Mesendoderm (in vitro differentiated cells): ENCODE data around the gene NAALADL1.
A peak's percentile ranks its signal among the peaks of the same experiment; 100 is the strongest.
"Not testable (repeated sequence)": the region's sequence is repeated elsewhere in the genome, so short reads cannot be mapped to it uniquely, and the experiment has no call there.

Source experiments
- DNase-seq: peaks from one replicate; pipeline ENCODE4 v3.0.0; 2013
- H2AK5ac ChIP-seq: 2 replicates; pipeline ENCODE4 v1.6.1; 2013; ENCODE audit warnings: low read length, inconsistent platforms
- H2BK120ac ChIP-seq: 2 replicates; pipeline ENCODE4 v1.6.1; 2013; ENCODE audit warnings: low read depth, mild to moderate bottlenecking, low read length, moderate library complexity, mixed read lengths
- H2BK15ac ChIP-seq: replicated peaks from 2 replicates; pipeline ENCODE4 v1.6.1; 2013; ENCODE audit warnings: low read depth, mild to moderate bottlenecking, moderate library complexity
- H2BK5ac ChIP-seq: 2 replicates; pipeline ENCODE4 v1.6.1; 2013; ENCODE audit warnings: low read length, inconsistent platforms
- H3K18ac ChIP-seq: 2 replicates; pipeline ENCODE4 v1.6.1; 2013; ENCODE audit warnings: mild to moderate bottlenecking, low read length, mixed read lengths
- H3K23ac ChIP-seq: one replicate; pipeline ENCODE4 v1.6.1; 2013; ENCODE audit warnings: low read length
- H3K27ac ChIP-seq: 2 replicates; pipeline ENCODE4 v1.5.1; 2013; ENCODE audit warnings: low read depth, mild to moderate bottlenecking, inconsistent platforms, low read length, moderate library complexity
- H3K27me3 ChIP-seq: 2 replicates; pipeline ENCODE4 v1.6.1; 2013; ENCODE audit warnings: low read length, control low read depth, mild to moderate bottlenecking, inconsistent platforms; ENCODE audit not compliant: insufficient read depth, poor library complexity
- H3K36me3 ChIP-seq: 2 replicates; pipeline ENCODE4 v1.6.1; 2013; ENCODE audit warnings: low read length, inconsistent platforms; ENCODE audit not compliant: control insufficient read depth, insufficient read depth
- H3K4ac ChIP-seq: one replicate; pipeline ENCODE4 v1.6.1; 2013; ENCODE audit warnings: low read depth, mild to moderate bottlenecking, low read length, moderate library complexity
- H3K4me1 ChIP-seq: 2 replicates; pipeline ENCODE4 v1.6.1; 2013; ENCODE audit warnings: low read depth, low read length, inconsistent platforms; ENCODE audit not compliant: control insufficient read depth
- H3K4me2 ChIP-seq: 2 replicates; pipeline ENCODE4 v1.6.1; 2013; ENCODE audit warnings: low read length
- H3K4me3 ChIP-seq: 2 replicates; pipeline ENCODE4 v1.5.1; 2013; ENCODE audit warnings: mild to moderate bottlenecking, low read length
- H3K56ac ChIP-seq: one replicate; pipeline ENCODE4 v1.6.1; 2013; ENCODE audit warnings: low read length
- H3K79me1 ChIP-seq: 2 replicates; pipeline ENCODE4 v1.6.1; 2013; ENCODE audit warnings: low read length, inconsistent platforms
- H3K79me2 ChIP-seq: 2 replicates; pipeline ENCODE4 v1.6.1; 2013; ENCODE audit warnings: mild to moderate bottlenecking, low read length; ENCODE audit not compliant: control insufficient read depth, insufficient read depth
- H3K9ac ChIP-seq: 2 replicates; pipeline ENCODE4 v1.6.1; 2013; ENCODE audit warnings: low read length, inconsistent platforms
- H4K5ac ChIP-seq: one replicate; pipeline ENCODE4 v1.6.1; 2013; ENCODE audit warnings: low read length
- H4K8ac ChIP-seq: one replicate; pipeline ENCODE4 v1.6.1; 2013; ENCODE audit warnings: low read depth, mild to moderate bottlenecking, control low read depth, low read length, moderate library complexity
- WGBS: extraction: QIAGEN DNeasy Blood & Tissue Kit; methylation state at CpG from one replicate; pipeline ENCODE4 v1.1.7; 2013; ENCODE audit warnings: low lambda C conversion rate, missing lambda C conversion rate; ENCODE audit not compliant: insufficient coverage; ENCODE audit errors: extremely low coverage; 5-methylcytosine and 5-hydroxymethylcytosine counted together

Gene NAALADL1

GRCh38 chr11:65003968-65004367 lies 54.4 kb downstream of the NAALADL1 start:
- not testable (repeated sequence) for H2BK5ac ChIP-seq, H3K79me2 ChIP-seq, H3K4me1 ChIP-seq, H3K27me3 ChIP-seq, DNase-seq, H3K9ac ChIP-seq, H2BK120ac ChIP-seq, H3K4me2 ChIP-seq, H3K18ac ChIP-seq, H3K4ac ChIP-seq, H3K23ac ChIP-seq, H2BK15ac ChIP-seq, H4K8ac ChIP-seq, H3K56ac ChIP-seq, H3K27ac ChIP-seq, H4K5ac ChIP-seq, H3K79me1 ChIP-seq, H3K36me3 ChIP-seq, H2AK5ac ChIP-seq, H3K4me3 ChIP-seq
- no CpG with 5 or more reads among the region's 3 CpGs for WGBS

GRCh38 chr11:65003282-65003681 lies 55.1 kb downstream of the NAALADL1 start:
- WGBS: no CpG with 5 or more reads among the region's 7 CpGs
- Histone ChIP-seq H4K5ac (no peak overlapping the region), H3K4me2 (no peak overlapping the region)

GRCh38 chr11:65002706-65003105 lies 55.6 kb downstream of the NAALADL1 start:
- Histone ChIP-seq H3K4me1 (no peaks in the 10 kb centered on the region), H3K56ac (no peak overlapping the region), H2BK120ac (no peak overlapping the region), H3K23ac (no peak overlapping the region), H2AK5ac (no peak overlapping the region), H3K4me3 (no peak overlapping the region), H3K27ac (no peak overlapping the region), H3K9ac (no peak overlapping the region), H2BK15ac (no peak overlapping the region), H3K79me2 (no peaks in the 10 kb centered on the region), H4K8ac (no peak overlapping the region), H3K36me3 (no peaks in the 10 kb centered on the region), H3K4ac (no peak overlapping the region), H3K18ac (no peak overlapping the region), H4K5ac (no peak overlapping the region), H3K4me2 (no peak overlapping the region), H3K79me1 (no peaks in the 10 kb centered on the region), H3K27me3 (no peaks in the 10 kb centered on the region), H2BK5ac (no peak overlapping the region)
- WGBS: no CpG with 5 or more reads among the region's 5 CpGs
- no peak for DNase-seq

More at GRCh38 chr11:65003282-65003681, 55.1 kb downstream of the NAALADL1 start:
- Histone ChIP-seq H3K18ac (no peak overlapping the region), H3K27me3 (no peaks in the 10 kb centered on the region), H3K23ac (no peak overlapping the region), H2BK15ac (no peak overlapping the region), H3K4me1 (no peaks in the 10 kb centered on the region), H3K79me2 (no peaks in the 10 kb centered on the region), H4K8ac (no peak overlapping the region), H3K79me1 (no peaks in the 10 kb centered on the region), H2BK120ac (no peak overlapping the region), H3K9ac (no peak overlapping the region), H3K56ac (no peak overlapping the region), H2AK5ac (no peak overlapping the region), H2BK5ac (no peak overlapping the region), H3K4me3 (no peak overlapping the region), H3K4ac (no peak overlapping the region), H3K36me3 (no peaks in the 10 kb centered on the region), H3K27ac (no peak overlapping the region)
- DNase-seq: peak; percentile 40

DNA sequence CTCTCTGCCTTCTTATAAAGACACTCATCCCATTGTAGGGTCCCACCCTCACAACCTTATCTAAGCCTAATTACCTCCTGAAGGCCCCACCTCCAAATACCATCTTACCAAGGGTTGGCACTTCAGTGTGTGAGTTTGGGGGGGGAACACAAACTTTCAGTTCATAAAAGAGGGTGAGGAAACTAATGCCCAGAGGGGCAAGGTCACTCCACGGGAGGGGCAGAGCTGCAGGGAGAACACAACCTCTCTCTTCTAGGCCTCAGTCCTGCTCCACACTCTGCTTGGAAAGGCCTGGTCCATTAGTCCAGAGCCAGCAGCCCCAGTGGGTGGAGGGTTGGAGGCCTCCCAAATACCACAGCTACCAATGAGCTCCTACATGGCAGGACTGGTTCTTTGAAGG lies 58.9 kb downstream of the NAALADL1 start:
- H3K56ac ChIP-seq: no peak overlapping the region
- H3K36me3 ChIP-seq: no peaks in the 10 kb centered on the region
- no peak overlapping the region for H3K27ac ChIP-seq
- no peak overlapping the region for H2BK5ac ChIP-seq
- H4K8ac ChIP-seq: no peak overlapping the region
- H2BK15ac ChIP-seq: no peak overlapping the region
- no peak for DNase-seq
- H3K79me1 ChIP-seq: no peaks in the 10 kb centered on the region
- H3K4me1 ChIP-seq: peaks cover 2% of the 10 kb centered on the region
- no peak overlapping the region for H2AK5ac ChIP-seq
- H2BK120ac ChIP-seq: no peak overlapping the region
- WGBS: no CpG with 5 or more reads among the region's 1 CpG
- no peaks in the 10 kb centered on the region for H3K27me3 ChIP-seq
- H3K9ac ChIP-seq: no peak overlapping the region
- no peak overlapping the region for H3K4me3 ChIP-seq
- no peak overlapping the region for H3K23ac ChIP-seq
- no peak overlapping the region for H3K4me2 ChIP-seq
- no peak overlapping the region for H3K4ac ChIP-seq
- no peak overlapping the region for H4K5ac ChIP-seq
- no peak overlapping the region for H3K18ac ChIP-seq
- no peaks in the 10 kb centered on the region for H3K79me2 ChIP-seq

DNA sequence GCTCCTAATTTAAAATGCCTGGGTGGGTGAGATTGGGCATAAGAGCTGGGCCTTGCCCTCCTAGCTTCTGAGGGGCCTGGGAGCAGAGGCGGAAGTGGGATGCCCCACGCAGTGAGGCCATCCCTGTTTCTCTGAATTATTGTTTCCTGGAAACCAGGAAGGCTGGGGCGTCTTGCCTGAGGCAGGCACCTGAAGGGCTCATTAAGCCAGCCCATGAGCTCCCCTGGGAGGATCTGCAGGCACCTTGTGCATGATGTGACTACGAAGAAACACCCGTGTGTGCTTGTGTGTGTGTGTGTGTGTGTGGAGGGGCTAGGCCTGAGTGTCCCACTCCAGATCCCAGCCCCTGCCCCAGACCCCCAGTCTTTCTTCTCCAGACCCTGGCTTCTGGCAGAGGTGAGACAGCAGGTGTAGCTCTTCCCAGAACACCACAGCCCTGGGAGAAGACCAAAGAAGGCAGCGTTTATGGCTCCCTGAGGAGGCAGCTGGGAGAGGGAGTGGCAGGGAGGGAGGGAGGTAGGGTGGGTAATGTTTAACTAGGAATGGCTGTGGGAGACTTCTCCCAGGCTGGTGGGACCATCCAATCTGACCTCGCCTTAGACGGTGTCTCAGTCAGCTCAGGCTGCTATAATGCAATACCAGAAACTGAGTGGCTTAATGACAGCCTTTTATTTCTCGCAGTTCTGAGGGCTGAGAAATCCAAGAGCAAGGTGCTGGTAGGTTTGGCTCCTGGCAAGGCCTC lies 59.5 kb downstream of the NAALADL1 start:
- no peak overlapping the region for H2AK5ac ChIP-seq
- H3K18ac ChIP-seq: no peak overlapping the region
- no peak overlapping the region for H2BK15ac ChIP-seq
- H2BK5ac ChIP-seq: no peak overlapping the region
- no peaks in the 10 kb centered on the region for H3K79me2 ChIP-seq
- H3K27ac ChIP-seq: no peak overlapping the region
- no peak overlapping the region for H3K4me3 ChIP-seq
- DNase-seq: no peak
- WGBS: no CpG with 5 or more reads among the region's 9 CpGs
- no peak overlapping the region for H4K5ac ChIP-seq
- H3K79me1 ChIP-seq: no peaks in the 10 kb centered on the region
- no peak overlapping the region for H3K56ac ChIP-seq
- H3K4me2 ChIP-seq: no peak overlapping the region
- no peak overlapping the region for H3K9ac ChIP-seq
- H2BK120ac ChIP-seq: no peak overlapping the region
- no peaks in the 10 kb centered on the region for H3K36me3 ChIP-seq
- H3K23ac ChIP-seq: no peak overlapping the region
- no peaks in the 10 kb centered on the region for H3K27me3 ChIP-seq
- H3K4me1 ChIP-seq: peaks cover 2% of the 10 kb centered on the region
- H4K8ac ChIP-seq: no peak overlapping the region
- no peak overlapping the region for H3K4ac ChIP-seq

GRCh38 chr11:64998141-64998540 lies 60.2 kb downstream of the NAALADL1 start:
- DNase-seq: peak; percentile 48
- no peak overlapping the region for H3K56ac ChIP-seq
- no peak overlapping the region for H3K4me2 ChIP-seq

More at GRCh38 chr11:64998141-64998540, 60.2 kb downstream of the NAALADL1 start:
- Histone ChIP-seq H3K79me1 (no peaks in the 10 kb centered on the region), H2BK5ac (no peak overlapping the region), H3K36me3 (no peaks in the 10 kb centered on the region), H2AK5ac (no peak overlapping the region), H3K9ac (no peak overlapping the region), H4K5ac (no peak overlapping the region), H3K79me2 (no peaks in the 10 kb centered on the region), H2BK120ac (no peak overlapping the region), H3K18ac (no peak overlapping the region), H3K23ac (no peak overlapping the region), H3K27me3 (no peaks in the 10 kb centered on the region), H2BK15ac (no peak overlapping the region), H4K8ac (no peak overlapping the region), H3K27ac (no peak overlapping the region), H3K4me3 (no peak overlapping the region), H3K4me1 (peaks cover 2% of the 10 kb centered on the region), H3K4ac (no peak overlapping the region)
- WGBS: no CpG with 5 or more reads among the region's 1 CpG
